ENCODE results near the gene BMP2.

DNA sequence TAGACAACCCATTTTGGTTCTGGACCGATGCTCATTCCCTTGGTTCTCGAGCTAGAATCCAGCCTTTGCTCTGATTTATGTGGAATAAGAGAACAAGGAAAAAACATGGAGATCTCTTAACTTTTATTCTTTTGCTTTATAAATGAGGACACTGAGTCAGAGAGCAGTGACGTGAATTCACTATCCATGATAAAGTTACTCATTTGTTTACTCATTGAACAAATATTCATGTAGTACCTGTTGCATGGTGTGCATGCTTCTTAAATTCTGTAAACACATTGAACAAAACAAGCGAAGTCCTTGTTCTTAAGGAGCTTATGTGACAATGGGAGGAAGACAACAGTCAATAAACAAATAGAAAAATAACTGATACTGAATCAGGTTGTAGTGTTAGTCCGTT lies 56.9 kb downstream of the BMP2 start:
- no peak for TF ChIP-seq POLR2AphosphoS5 (IDR thresholded peaks at IDR 0.05; ENCODE audit: borderline replicate concordance, low read depth, low read length)
- no peak for TF ChIP-seq EZH2 (IDR thresholded peaks at IDR 0.05)
